WTC11 (cell line): ENCODE data around the gene NTN4. TPM values are rescaled to one million over a fixed set of nuclear protein-coding genes. Genes with fewer than 3 reads are reported as not detected.

ENCODE experiments used
- ATAC-seq: fragments of 200-7000 bp; cut with Tn5 transposase; 2 replicates; pipeline ENCODE4 v1.10.0; 2021; ENCODE audit warnings: mild to moderate bottlenecking, moderate library complexity
- CTCF ChIA-PET: fragments of 300-600 bp; sonication (Branson Sonifier 250); formaldehyde crosslinking; loops from one replicate; lab custom pipeline; 2021; ENCODE audit warnings: antibody characterized with exemption; lab: Charles Lee
- POLR2A ChIA-PET: fragments of 350-600 bp; sonication (Branson Sonifier 250); formaldehyde crosslinking; loops from one replicate; lab custom pipeline; 2021; ENCODE audit warnings: antibody characterized with exemption; lab: Charles Lee
- DNase-seq: peaks from one replicate; pipeline ENCODE4 v3.0.0; 2021; ENCODE audit warnings: low spot score
- H3K27ac Mint-ChIP-seq: 2 replicates; pipeline ENCODE4 v1.8.0; 2021; ENCODE audit warnings: mixed read lengths
- H3K27me3 Mint-ChIP-seq: 2 replicates; pipeline ENCODE4 v1.8.0; 2021; ENCODE audit warnings: low read depth, mild to moderate bottlenecking, moderate library complexity, mixed read lengths
- H3K36me3 Mint-ChIP-seq: 2 replicates; pipeline ENCODE4 v1.8.0; 2021; ENCODE audit warnings: mixed read lengths
- H3K4me1 Mint-ChIP-seq: 2 replicates; pipeline ENCODE4 v1.8.0; 2022; ENCODE audit warnings: mixed read lengths
- H3K4me3 Mint-ChIP-seq: 2 replicates; pipeline ENCODE4 v1.8.0; 2021; ENCODE audit warnings: mild to moderate bottlenecking, moderate library complexity, mixed read lengths
- H3K9me3 Mint-ChIP-seq: 2 replicates; pipeline ENCODE4 v1.8.0; 2021; ENCODE audit warnings: mixed read lengths
- AFF4 ChIP-seq: sonication (generic); formaldehyde crosslinking; IDR thresholded peaks from 2 replicates; pipeline ENCODE4 v1.8.1; 2023; ENCODE audit warnings: mild to moderate bottlenecking, missing genetic modification reagents, borderline replicate concordance
- ARID4B ChIP-seq: sonication (generic); formaldehyde crosslinking; IDR thresholded peaks from 2 replicates; pipeline ENCODE4 v1.8.0; 2023; ENCODE audit warnings: missing genetic modification reagents, mild to moderate bottlenecking, borderline replicate concordance
- ATF1 ChIP-seq: sonication (generic); formaldehyde crosslinking; IDR thresholded peaks from 2 replicates; pipeline ENCODE4 v1.8.1; 2023; ENCODE audit warnings: mild to moderate bottlenecking, moderate library complexity, missing genetic modification reagents
- CBFB ChIP-seq: sonication (generic); formaldehyde crosslinking; IDR thresholded peaks from 2 replicates; pipeline ENCODE4 v1.8.1; 2022; ENCODE audit warnings: mild to moderate bottlenecking, low read depth, missing genetic modification reagents
- EMX1 ChIP-seq: fragments of 250-450 bp; sonication (Bioruptor Pico); IDR thresholded peaks from 2 replicates; pipeline ENCODE4 v1.8.0; 2021; ENCODE audit warnings: mild to moderate bottlenecking
- GRHL2 ChIP-seq: fragments of 250-450 bp; sonication (Bioruptor Pico); IDR thresholded peaks from 2 replicates; pipeline ENCODE4 v1.8.0; 2022; ENCODE audit warnings: mild to moderate bottlenecking, moderate library complexity; ENCODE audit not compliant: insufficient replicate concordance, severe bottlenecking
- GTF2I ChIP-seq: fragments of 250-450 bp; sonication (Bioruptor Pico); conservative IDR thresholded peaks from 2 replicates; pipeline ENCODE4 v1.4.0; 2021; ENCODE audit warnings: mild to moderate bottlenecking
- HMGA2 ChIP-seq: fragments of 250-450 bp; sonication (Bioruptor Pico); IDR thresholded peaks from 2 replicates; pipeline ENCODE4 v1.4.0; 2021; ENCODE audit warnings: mild to moderate bottlenecking, moderate library complexity
- SOX15 ChIP-seq: fragments of 250-450 bp; sonication (Bioruptor Pico); IDR thresholded peaks from 2 replicates; pipeline ENCODE4 v1.9.0; 2021; ENCODE audit warnings: mild to moderate bottlenecking
- SP1 ChIP-seq: sonication (generic); formaldehyde crosslinking; conservative IDR thresholded peaks from 2 replicates; pipeline ENCODE4 v1.8.1; 2022; ENCODE audit warnings: missing genetic modification reagents
- STAT6 ChIP-seq: sonication (generic); formaldehyde crosslinking; conservative IDR thresholded peaks from 2 replicates; pipeline ENCODE4 v1.8.1; 2023; ENCODE audit warnings: mild to moderate bottlenecking, low read depth, missing genetic modification reagents, moderate library complexity
- ZNF232 ChIP-seq: sonication (generic); formaldehyde crosslinking; IDR thresholded peaks from 2 replicates; pipeline ENCODE4 v1.8.0; 2022; ENCODE audit warnings: mild to moderate bottlenecking, missing genetic modification reagents
- total RNA-seq: library from RNA; stranded (reverse); gene quantifications from 3 replicates; pipeline ENCODE4 v1.2.3, GENCODE V29; 2021
- TF ChIP-seq, protein P1 (sequence below): sonication (generic); formaldehyde crosslinking; IDR thresholded peaks from 2 replicates; pipeline ENCODE4 v1.8.0; 2022; ENCODE audit warnings: mild to moderate bottlenecking, missing genetic modification reagents
- TF ChIP-seq, protein P2 (sequence below): sonication (generic); formaldehyde crosslinking; IDR thresholded peaks from 2 replicates; pipeline ENCODE4 v1.8.0; 2023; ENCODE audit warnings: missing genetic modification reagents
- TF ChIP-seq, protein P3 (sequence below): sonication (generic); formaldehyde crosslinking; IDR thresholded peaks from 2 replicates; pipeline ENCODE4 v1.8.1; 2023; ENCODE audit warnings: mild to moderate bottlenecking, moderate library complexity, missing genetic modification reagents
- TF ChIP-seq, protein P4 (sequence below): sonication (generic); formaldehyde crosslinking; IDR thresholded peaks from 2 replicates; pipeline ENCODE4 v1.8.0; 2022; ENCODE audit warnings: mild to moderate bottlenecking, missing genetic modification reagents

Gene NTN4
- total RNA-seq, 1 experiment from 2014 or later: 2.7 TPM

- TF ChIP-seq, protein P1, sequence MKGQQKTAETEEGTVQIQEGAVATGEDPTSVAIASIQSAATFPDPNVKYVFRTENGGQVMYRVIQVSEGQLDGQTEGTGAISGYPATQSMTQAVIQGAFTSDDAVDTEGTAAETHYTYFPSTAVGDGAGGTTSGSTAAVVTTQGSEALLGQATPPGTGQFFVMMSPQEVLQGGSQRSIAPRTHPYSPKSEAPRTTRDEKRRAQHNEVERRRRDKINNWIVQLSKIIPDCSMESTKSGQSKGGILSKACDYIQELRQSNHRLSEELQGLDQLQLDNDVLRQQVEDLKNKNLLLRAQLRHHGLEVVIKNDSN (CRISPR knock-in tag): no peak
- no peak for TF ChIP-seq STAT6 (CRISPR knock-in tag)
- TF ChIP-seq, protein P2, sequence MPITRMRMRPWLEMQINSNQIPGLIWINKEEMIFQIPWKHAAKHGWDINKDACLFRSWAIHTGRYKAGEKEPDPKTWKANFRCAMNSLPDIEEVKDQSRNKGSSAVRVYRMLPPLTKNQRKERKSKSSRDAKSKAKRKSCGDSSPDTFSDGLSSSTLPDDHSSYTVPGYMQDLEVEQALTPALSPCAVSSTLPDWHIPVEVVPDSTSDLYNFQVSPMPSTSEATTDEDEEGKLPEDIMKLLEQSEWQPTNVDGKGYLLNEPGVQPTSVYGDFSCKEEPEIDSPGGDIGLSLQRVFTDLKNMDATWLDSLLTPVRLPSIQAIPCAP (CRISPR knock-in tag): no peak
- TF ChIP-seq CBFB (CRISPR knock-in tag): no peak
- no peak for TF ChIP-seq GRHL2 (CRISPR knock-in tag)
- TF ChIP-seq EMX1 (CRISPR knock-in tag): no peak
- TF ChIP-seq HMGA2: no peak
- TF ChIP-seq, protein P3, sequence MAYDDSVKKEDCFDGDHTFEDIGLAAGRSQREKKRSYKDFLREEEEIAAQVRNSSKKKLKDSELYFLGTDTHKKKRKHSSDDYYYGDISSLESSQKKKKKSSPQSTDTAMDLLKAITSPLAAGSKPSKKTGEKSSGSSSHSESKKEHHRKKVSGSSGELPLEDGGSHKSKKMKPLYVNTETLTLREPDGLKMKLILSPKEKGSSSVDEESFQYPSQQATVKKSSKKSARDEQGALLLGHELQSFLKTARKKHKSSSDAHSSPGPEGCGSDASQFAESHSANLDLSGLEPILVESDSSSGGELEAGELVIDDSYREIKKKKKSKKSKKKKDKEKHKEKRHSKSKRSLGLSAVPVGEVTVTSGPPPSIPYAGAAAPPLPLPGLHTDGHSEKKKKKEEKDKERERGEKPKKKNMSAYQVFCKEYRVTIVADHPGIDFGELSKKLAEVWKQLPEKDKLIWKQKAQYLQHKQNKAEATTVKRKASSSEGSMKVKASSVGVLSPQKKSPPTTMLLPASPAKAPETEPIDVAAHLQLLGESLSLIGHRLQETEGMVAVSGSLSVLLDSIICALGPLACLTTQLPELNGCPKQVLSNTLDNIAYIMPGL (CRISPR knock-in tag): no peak
- TF ChIP-seq ATF1 (CRISPR knock-in tag): no peak
- no peak for TF ChIP-seq ARID4B
- no peak for TF ChIP-seq SP1 (CRISPR knock-in tag)
- no peak for TF ChIP-seq ZNF232 (CRISPR knock-in tag)
- TF ChIP-seq, all 79 proteins: peak for 0
These were observed 115.9 kb downstream of the NTN4 start (continued) for GRCh38 chr12:95674631-95675030.

GRCh38 chr12:95674163-95674562 lies 116.4 kb downstream of the NTN4 start:
- ATAC-seq: no peak
- Mint-ChIP-seq H3K27me3 (no peaks in the 10 kb centered on the region), H3K27ac (no peak overlapping the region), H3K4me3 (no peak overlapping the region), H3K4me1 (peaks cover 9% of the 10 kb centered on the region), H3K9me3 (peaks cover 12% of the 10 kb centered on the region), H3K36me3 (peaks cover 13% of the 10 kb centered on the region)
- TF ChIP-seq AFF4 (CRISPR knock-in tag) (no peak), GRHL2 (CRISPR knock-in tag) (no peak), SOX15 (no peak), GTF2I (no peak)
- TF ChIP-seq, protein P4, sequence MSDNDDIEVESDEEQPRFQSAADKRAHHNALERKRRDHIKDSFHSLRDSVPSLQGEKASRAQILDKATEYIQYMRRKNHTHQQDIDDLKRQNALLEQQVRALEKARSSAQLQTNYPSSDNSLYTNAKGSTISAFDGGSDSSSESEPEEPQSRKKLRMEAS (CRISPR knock-in tag): no peak
- no peak for DNase-seq
- POLR2A ChIA-PET: no interaction called here
- CTCF ChIA-PET: interaction anchor here (0.6 kb wide), 1 partner anchor 459 kb away, joined by 3 read pairs; no protein-coding TSS in a partner anchor
